ENCODE results near the gene TSPAN18.

Gene TSPAN18

GRCh38 chr11:44885919-44886789, 159.4 kb downstream of the TSPAN18 start:
- H3K4me2 ChIP-seq (ENCODE audit: low read length): no peak overlapping the region
- no peaks in the 10 kb centered on the region for H3K36me3 ChIP-seq (ENCODE audit: insufficient read depth, low read length)
- H3K4me3 ChIP-seq (ENCODE audit: low read depth, low read length, poor library complexity, severe bottlenecking): no peak overlapping the region
- no peaks in the 10 kb centered on the region for H3K4me1 ChIP-seq (ENCODE audit: insufficient read depth, low read length, severe bottlenecking)
- no peak overlapping the region for H2AFZ ChIP-seq (ENCODE audit: low read length)
- H3K27me3 ChIP-seq (ENCODE audit: insufficient read depth, low read length): no peaks in the 10 kb centered on the region
- H3F3A ChIP-seq (ENCODE audit: insufficient read depth, low read length): no peaks in the 10 kb centered on the region
- no peak overlapping the region for H3K27ac ChIP-seq (ENCODE audit: low read depth, low read length, poor library complexity, severe bottlenecking)
- no peak for TF ChIP-seq EZH2 (IDR thresholded peaks at IDR 0.05; ENCODE audit: borderline replicate concordance, low read length)
- TF ChIP-seq CTCF (IDR thresholded peaks at IDR 0.05; ENCODE audit: low read length): no peak
- H3K79me2 ChIP-seq (ENCODE audit: insufficient read depth, low read length): no peaks in the 10 kb centered on the region
- H4K20me1 ChIP-seq (ENCODE audit: insufficient read depth, low read length): no peaks in the 10 kb centered on the region
- H3K9me3 ChIP-seq (ENCODE audit: low read length): no peaks in the 10 kb centered on the region
- H3K9me2 ChIP-seq (ENCODE audit: low read depth, low read length): no peaks in the 10 kb centered on the region
- H3K9ac ChIP-seq (ENCODE audit: low read length): no peak overlapping the region

- no peaks in the 10 kb centered on the region for H3K27me3 ChIP-seq (ENCODE audit: insufficient read depth, low read length)
- no peak overlapping the region for H3K27ac ChIP-seq (ENCODE audit: low read depth, low read length, poor library complexity, severe bottlenecking)
- TF ChIP-seq EZH2 (IDR thresholded peaks at IDR 0.05; ENCODE audit: borderline replicate concordance, low read length) (no peak), CTCF (IDR thresholded peaks at IDR 0.05; ENCODE audit: low read length) (no peak)
- H3K9me3 ChIP-seq (ENCODE audit: low read length): no peaks in the 10 kb centered on the region
- no peaks in the 10 kb centered on the region for H3K4me1 ChIP-seq (ENCODE audit: insufficient read depth, low read length, severe bottlenecking)
- no peaks in the 10 kb centered on the region for H3K9me2 ChIP-seq (ENCODE audit: low read depth, low read length)
- no peaks in the 10 kb centered on the region for H3K36me3 ChIP-seq (ENCODE audit: insufficient read depth, low read length)
- H3F3A ChIP-seq (ENCODE audit: insufficient read depth, low read length): no peaks in the 10 kb centered on the region
- H3K9ac ChIP-seq (ENCODE audit: low read length): no peak overlapping the region
- no peaks in the 10 kb centered on the region for H4K20me1 ChIP-seq (ENCODE audit: insufficient read depth, low read length)
- no peak overlapping the region for H3K4me2 ChIP-seq (ENCODE audit: low read length)
- no peaks in the 10 kb centered on the region for H3K79me2 ChIP-seq (ENCODE audit: insufficient read depth, low read length)
- no peak overlapping the region for H2AFZ ChIP-seq (ENCODE audit: low read length)
- no peak overlapping the region for H3K4me3 ChIP-seq (ENCODE audit: low read depth, low read length, poor library complexity, severe bottlenecking)
Observed at GRCh38 chr11:44886790-44887140, 160.0 kb downstream of the TSPAN18 start.

- Histone ChIP-seq H3F3A (ENCODE audit: insufficient read depth, low read length) (no peaks in the 10 kb centered on the region), H3K9me2 (ENCODE audit: low read depth, low read length) (no peaks in the 10 kb centered on the region), H3K27me3 (ENCODE audit: insufficient read depth, low read length) (no peaks in the 10 kb centered on the region), H3K79me2 (ENCODE audit: insufficient read depth, low read length) (no peaks in the 10 kb centered on the region), H3K4me3 (ENCODE audit: low read depth, low read length, poor library complexity, severe bottlenecking) (no peak overlapping the region), H3K9me3 (ENCODE audit: low read length) (no peaks in the 10 kb centered on the region), H4K20me1 (ENCODE audit: insufficient read depth, low read length) (no peaks in the 10 kb centered on the region), H3K4me1 (ENCODE audit: insufficient read depth, low read length, severe bottlenecking) (no peaks in the 10 kb centered on the region), H2AFZ (ENCODE audit: low read length) (no peak overlapping the region), H3K27ac (ENCODE audit: low read depth, low read length, poor library complexity, severe bottlenecking) (no peak overlapping the region), H3K4me2 (ENCODE audit: low read length) (no peak overlapping the region), H3K36me3 (ENCODE audit: insufficient read depth, low read length) (no peaks in the 10 kb centered on the region), H3K9ac (ENCODE audit: low read length) (no peak overlapping the region)
- TF ChIP-seq CTCF (IDR thresholded peaks at IDR 0.05; ENCODE audit: low read length): no peak
- no peak for TF ChIP-seq EZH2 (IDR thresholded peaks at IDR 0.05; ENCODE audit: borderline replicate concordance, low read length)
Observed at GRCh38 chr11:44887636-44888035, 160.9 kb downstream of the TSPAN18 start.

Measured in OCI-LY1 (cell line).